ENCODE data around the gene DAB2IP. TPM values are rescaled to one million over a fixed set of nuclear protein-coding genes. Genes with fewer than 3 reads are reported as not detected.

DAB2IP gene
- total and polyA plus RNA-seq, 2 of the 4 experiments (the other 2 are of a cell fraction): 5.6 to 17.2 TPM

GRCh38 chr9:121688681-121689080, 37.2 kb downstream of the DAB2IP start:
- WGBS, 2 experiments (ENCODE audit: extremely low coverage in 2 of 2, insufficient read length in 1 of 2): no CpG with 5 or more reads among the region's 7 CpGs
- H3K79me1 ChIP-seq (ENCODE audit: low read depth in 1 of 2, low read length in 2 of 2): peaks cover 0 to 2% of the 10 kb centered on the region in 2 experiments; a peak in 1 of 4 replicates
- no peaks in the 10 kb centered on the region for H3K36me3 ChIP-seq (ENCODE audit: control insufficient read depth, insufficient read depth, low read length)
- H3K18ac ChIP-seq (ENCODE audit: low read depth, low read length): no peak overlapping the region
- intact Hi-C loops (cut with micrococcal nuclease) (loop anchor here (10.0 kb wide), 1 partner anchor 406 kb away; the partner anchor contains the start of gene TTLL11), dilution Hi-C loops (cut with HindIII; ENCODE audit: low sequenced_read_pairs, unreplicated experiment) (no loop called here), in situ Hi-C loops (cut with MboI; ENCODE audit: low sequenced_read_pairs) (loop anchor here (5.0 kb wide), 2 partner anchors 136 to 304 kb away; no protein-coding TSS in a partner anchor)
- H2BK15ac ChIP-seq (ENCODE audit: low read depth, low read length): no peak overlapping the region
- peaks cover 20% of the 10 kb centered on the region for H4K20me1 ChIP-seq (ENCODE audit: insufficient read depth, low read length)
- ChIA-PET CTCF (interaction anchor here (1.5 kb wide), 1 partner anchor 138 kb away, joined by 5 read pairs; no protein-coding TSS in a partner anchor), POLR2A (ENCODE audit: unreplicated experiment) (no interaction called here)
- H3K27ac ChIP-seq (ENCODE audit: insufficient read depth, low read length): no peak overlapping the region
- no peak overlapping the region for H4K8ac ChIP-seq (ENCODE audit: low read depth in 2 of 2, low read length in 2 of 2)
- no peak overlapping the region for H2BK5ac ChIP-seq (ENCODE audit: low read depth, low read length, poor library complexity, severe bottlenecking)
- BruUV-seq (replicated peaks): no TSS peak
- no peak overlapping the region for H3K4me3 ChIP-seq (ENCODE audit: insufficient read depth, low read depth, low read length)
- no peak overlapping the region for H2BK20ac ChIP-seq (ENCODE audit: low read depth, low read length)
- no peak overlapping the region for H3K4ac ChIP-seq (ENCODE audit: low read depth, low read length)
- DNase-seq: no peak
- no peak overlapping the region for H3K14ac ChIP-seq (replicated peaks; ENCODE audit: low read depth, low read length)
- 0 out of 2 replicates have a peak overlapping the region, but pooled peaks have one; percentile 8 for H2AK5ac ChIP-seq (ENCODE audit: low read depth, low read length)
- no peak overlapping the region for H3K23ac ChIP-seq (ENCODE audit: low read depth, low read length)
- H3K27me3 ChIP-seq (ENCODE audit: control insufficient read depth, insufficient read depth, low read length): no peaks in the 10 kb centered on the region
- no peak overlapping the region for H2AK9ac ChIP-seq (replicated peaks; ENCODE audit: low read depth, low read length, poor library complexity)
- no peak overlapping the region for H4K91ac ChIP-seq (ENCODE audit: insufficient read depth, low read depth, low read length)
- peaks cover 17% of the 10 kb centered on the region for H3K9me1 ChIP-seq (ENCODE audit: insufficient read depth, low read length)
- H3K9ac ChIP-seq (ENCODE audit: low read depth, low read length): no peak overlapping the region
- no peaks in the 10 kb centered on the region for H3K9me3 ChIP-seq (ENCODE audit: control insufficient read depth, insufficient read depth, low read length)
- H2BK120ac ChIP-seq (ENCODE audit: low read depth, low read length): no peak overlapping the region
- no peak overlapping the region for H3K4me2 ChIP-seq (ENCODE audit: low read depth, low read length)
- no peak overlapping the region for H3K56ac ChIP-seq (ENCODE audit: extremely low read depth, insufficient read depth, low read length)
- H3K4me1 ChIP-seq (ENCODE audit: control insufficient read depth, insufficient read depth, low read length): peaks cover 13% of the 10 kb centered on the region
- no peak overlapping the region for H2AFZ ChIP-seq (replicated peaks; ENCODE audit: low read length, poor library complexity)
- ATAC-seq (ENCODE audit: low read depth): no peak
- no peak overlapping the region for H4K5ac ChIP-seq (ENCODE audit: low read depth, low read length)
- TF ChIP-seq RAD21 (IDR thresholded peaks at IDR 0.05; ENCODE audit: low read length) (no peak), CTCF (conservative IDR thresholded peaks at IDR 0.05; ENCODE audit: low read depth, low read length) (no peak), CEBPB (IDR thresholded peaks at IDR 0.05; ENCODE audit: low read depth, low read length) (no peak), USF2 (IDR thresholded peaks at IDR 0.05; ENCODE audit: low read depth, low read length) (no peak), MXI1 (IDR thresholded peaks at IDR 0.05; ENCODE audit: borderline replicate concordance, low read depth, low read length) (no peak), BHLHE40 (IDR thresholded peaks at IDR 0.05; ENCODE audit: low read depth, low read length) (no peak), SMC3 (IDR thresholded peaks at IDR 0.05; ENCODE audit: low read depth, low read length) (no peak), FOS (IDR thresholded peaks at IDR 0.05; ENCODE audit: low read depth, low read length) (no peak), RCOR1 (IDR thresholded peaks at IDR 0.05; ENCODE audit: insufficient replicate concordance, low read length) (no peak), ELK1 (IDR thresholded peaks at IDR 0.05; ENCODE audit: borderline replicate concordance, low read depth, low read length) (no peak), POLR2A (IDR thresholded peaks at IDR 0.05; ENCODE audit: low read depth, low read length) (no peak), NFE2L2 (IDR thresholded peaks at IDR 0.05; ENCODE audit: low read depth, low read length) (no peak), MAZ (IDR thresholded peaks at IDR 0.05; ENCODE audit: borderline replicate concordance, low read depth, low read length) (no peak)
